Ovary (tissue), 3 donors: ENCODE data around the gene TET3.

Experiments
- CTCF ChIP-seq, 3 donors: fragments of 450-650 bp in 2 of 3; fragments of 200-600 bp in 1 of 3; IDR thresholded peaks; one replicate each; pipeline versions ENCODE4 v1.5.1 to v1.8.0; 2016 to 2022; ENCODE audit warnings: antibody characterized with exemption in 3 of 3, mild to moderate bottlenecking in 1 of 3
- POLR2A ChIP-seq: fragments of 450-650 bp; IDR thresholded peaks from one replicate; pipeline ENCODE4 v1.6.1; 2017; ENCODE audit warnings: antibody characterized with exemption, mild to moderate bottlenecking, moderate library complexity
- donor health status: DM: no; HTN: no; CAD: no.

GRCh38 chr2:73984203-73984921, at the start of gene TET3:
- no peak for TF ChIP-seq CTCF (IDR thresholded peaks at IDR 0.05)
- TF ChIP-seq POLR2A, result no peak
